SK-N-SH treated with all-trans-retinoic acid at 6 μM for 48 hours (cell line): ENCODE measurements around the gene AUTS2.

Source experiments
- ARNTL ChIP-seq: fragments of 450-650 bp; formaldehyde crosslinking; IDR thresholded peaks from 2 replicates; pipeline ENCODE4 v1.5.0; 2020; ENCODE audit warnings: low read depth, mild to moderate bottlenecking, moderate library complexity, borderline replicate concordance
- ESRRG ChIP-seq: fragments of 250-450 bp; sonication (Bioruptor Pico); IDR thresholded peaks from 2 replicates; pipeline ENCODE4 v1.6.1; 2021; ENCODE audit warnings: mild to moderate bottlenecking
- SNAI2 ChIP-seq: fragments of 250-450 bp; sonication (Bioruptor Pico); IDR thresholded peaks from 2 replicates; pipeline ENCODE4 v1.5.0; 2020; ENCODE audit warnings: mild to moderate bottlenecking, moderate library complexity
- TCF4 ChIP-seq: fragments of 250-450 bp; sonication (Bioruptor Pico); IDR thresholded peaks from 2 replicates; pipeline ENCODE4 v1.8.0; 2021; ENCODE audit warnings: mild to moderate bottlenecking, moderate library complexity, borderline replicate concordance
- TOX ChIP-seq: fragments of 250-450 bp; sonication (Bioruptor Pico); IDR thresholded peaks from 2 replicates; pipeline ENCODE4 v1.8.0; 2021; ENCODE audit warnings: mild to moderate bottlenecking, moderate library complexity, borderline replicate concordance
- ZC3H10 ChIP-seq: fragments of 250-450 bp; sonication (Bioruptor Pico); IDR thresholded peaks from 2 replicates; pipeline ENCODE4 v1.5.1; 2021; ENCODE audit warnings: mild to moderate bottlenecking, moderate library complexity
- ZFP3 ChIP-seq: fragments of 250-450 bp; sonication (Bioruptor Pico); IDR thresholded peaks from 2 replicates; pipeline ENCODE4 v1.5.0; 2020; ENCODE audit warnings: mild to moderate bottlenecking, moderate library complexity
- ZNF565 ChIP-seq: fragments of 450-650 bp; formaldehyde crosslinking; conservative IDR thresholded peaks from 2 replicates; pipeline ENCODE4 v1.5.0; 2020; ENCODE audit warnings: low read depth, mild to moderate bottlenecking, moderate library complexity
- ZNF70 ChIP-seq: fragments of 450-650 bp; formaldehyde crosslinking; IDR thresholded peaks from 2 replicates; pipeline ENCODE4 v1.5.0; 2020; ENCODE audit warnings: mild to moderate bottlenecking, moderate library complexity
- TF ChIP-seq, protein P1 (sequence below): fragments of 250-450 bp; sonication (Bioruptor Pico); IDR thresholded peaks from 2 replicates; pipeline ENCODE4 v1.8.0; 2020; ENCODE audit warnings: mild to moderate bottlenecking, moderate library complexity, borderline replicate concordance

DNA sequence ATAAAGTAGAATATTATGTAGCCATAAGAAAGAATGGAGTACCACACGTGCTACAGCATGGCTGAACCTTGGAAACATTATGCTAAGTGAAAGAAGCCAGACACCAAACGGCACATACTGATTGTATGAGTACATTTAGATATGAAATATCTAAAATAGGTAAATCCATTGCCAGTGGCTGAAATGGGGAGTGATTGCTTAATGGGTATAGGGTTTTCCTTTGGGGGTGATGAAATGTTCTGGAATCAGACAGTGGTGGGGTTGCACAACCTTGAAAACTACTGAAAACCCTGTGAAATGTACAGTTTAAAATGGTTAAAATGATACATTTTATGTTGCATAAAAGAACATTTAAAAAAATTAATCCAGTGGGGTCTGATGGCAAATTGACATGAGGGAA, 667.9 kb downstream of the AUTS2 start:
- TF ChIP-seq, protein P1, sequence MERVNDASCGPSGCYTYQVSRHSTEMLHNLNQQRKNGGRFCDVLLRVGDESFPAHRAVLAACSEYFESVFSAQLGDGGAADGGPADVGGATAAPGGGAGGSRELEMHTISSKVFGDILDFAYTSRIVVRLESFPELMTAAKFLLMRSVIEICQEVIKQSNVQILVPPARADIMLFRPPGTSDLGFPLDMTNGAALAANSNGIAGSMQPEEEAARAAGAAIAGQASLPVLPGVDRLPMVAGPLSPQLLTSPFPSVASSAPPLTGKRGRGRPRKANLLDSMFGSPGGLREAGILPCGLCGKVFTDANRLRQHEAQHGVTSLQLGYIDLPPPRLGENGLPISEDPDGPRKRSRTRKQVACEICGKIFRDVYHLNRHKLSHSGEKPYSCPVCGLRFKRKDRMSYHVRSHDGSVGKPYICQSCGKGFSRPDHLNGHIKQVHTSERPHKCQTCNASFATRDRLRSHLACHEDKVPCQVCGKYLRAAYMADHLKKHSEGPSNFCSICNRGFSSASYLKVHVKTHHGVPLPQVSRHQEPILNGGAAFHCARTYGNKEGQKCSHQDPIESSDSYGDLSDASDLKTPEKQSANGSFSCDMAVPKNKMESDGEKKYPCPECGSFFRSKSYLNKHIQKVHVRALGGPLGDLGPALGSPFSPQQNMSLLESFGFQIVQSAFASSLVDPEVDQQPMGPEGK (CRISPR knock-in tag), result no peak
- TF ChIP-seq TOX, result no peak
- TF ChIP-seq ESRRG (CRISPR knock-in tag), result no peak
- TF ChIP-seq ZNF565 (CRISPR knock-in tag), result no peak
- TF ChIP-seq SNAI2 (CRISPR knock-in tag), result no peak
- TF ChIP-seq ZFP3, result no peak
- TF ChIP-seq ZNF70 (CRISPR knock-in tag), result no peak
- no peak for TF ChIP-seq ARNTL (CRISPR knock-in tag)
- no peak for TF ChIP-seq ZC3H10 (CRISPR knock-in tag)
- no peak for TF ChIP-seq TCF4 (CRISPR knock-in tag)
